ENCODE data around the gene FAM20A.

The FAM20A gene

GRCh38 chr17:68579194-68579927 lies 21.8 kb downstream of the FAM20A start:
- no peaks in the 10 kb centered on the region for H3K79me2 ChIP-seq (ENCODE audit: insufficient read depth, low read depth)
- no peaks in the 10 kb centered on the region for H3K4me1 ChIP-seq (ENCODE audit: low read depth, poor library complexity, severe bottlenecking)
- TF ChIP-seq, protein P1, sequence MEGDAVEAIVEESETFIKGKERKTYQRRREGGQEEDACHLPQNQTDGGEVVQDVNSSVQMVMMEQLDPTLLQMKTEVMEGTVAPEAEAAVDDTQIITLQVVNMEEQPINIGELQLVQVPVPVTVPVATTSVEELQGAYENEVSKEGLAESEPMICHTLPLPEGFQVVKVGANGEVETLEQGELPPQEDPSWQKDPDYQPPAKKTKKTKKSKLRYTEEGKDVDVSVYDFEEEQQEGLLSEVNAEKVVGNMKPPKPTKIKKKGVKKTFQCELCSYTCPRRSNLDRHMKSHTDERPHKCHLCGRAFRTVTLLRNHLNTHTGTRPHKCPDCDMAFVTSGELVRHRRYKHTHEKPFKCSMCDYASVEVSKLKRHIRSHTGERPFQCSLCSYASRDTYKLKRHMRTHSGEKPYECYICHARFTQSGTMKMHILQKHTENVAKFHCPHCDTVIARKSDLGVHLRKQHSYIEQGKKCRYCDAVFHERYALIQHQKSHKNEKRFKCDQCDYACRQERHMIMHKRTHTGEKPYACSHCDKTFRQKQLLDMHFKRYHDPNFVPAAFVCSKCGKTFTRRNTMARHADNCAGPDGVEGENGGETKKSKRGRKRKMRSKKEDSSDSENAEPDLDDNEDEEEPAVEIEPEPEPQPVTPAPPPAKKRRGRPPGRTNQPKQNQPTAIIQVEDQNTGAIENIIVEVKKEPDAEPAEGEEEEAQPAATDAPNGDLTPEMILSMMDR (conservative IDR thresholded peaks at IDR 0.05; ENCODE audit: low read depth, low read length), result no peak
- H3K36me3 ChIP-seq (ENCODE audit: insufficient read depth), result no peaks in the 10 kb centered on the region
- no peak overlapping the region for H3K4me2 ChIP-seq
- H3K27ac ChIP-seq, result no peak overlapping the region
- H3K4me3 ChIP-seq (IDR thresholded peaks at IDR 0.05; ENCODE audit: insufficient read depth, low read depth, low read length), result no peak overlapping the region
- H3K9ac ChIP-seq, result no peak overlapping the region
- H4K20me1 ChIP-seq (ENCODE audit: insufficient read depth), result no peaks in the 10 kb centered on the region
- H3K27me3 ChIP-seq (ENCODE audit: insufficient read depth, low read depth), result no peaks in the 10 kb centered on the region
- no peak overlapping the region for H2AFZ ChIP-seq (ENCODE audit: low read depth)

DNA sequence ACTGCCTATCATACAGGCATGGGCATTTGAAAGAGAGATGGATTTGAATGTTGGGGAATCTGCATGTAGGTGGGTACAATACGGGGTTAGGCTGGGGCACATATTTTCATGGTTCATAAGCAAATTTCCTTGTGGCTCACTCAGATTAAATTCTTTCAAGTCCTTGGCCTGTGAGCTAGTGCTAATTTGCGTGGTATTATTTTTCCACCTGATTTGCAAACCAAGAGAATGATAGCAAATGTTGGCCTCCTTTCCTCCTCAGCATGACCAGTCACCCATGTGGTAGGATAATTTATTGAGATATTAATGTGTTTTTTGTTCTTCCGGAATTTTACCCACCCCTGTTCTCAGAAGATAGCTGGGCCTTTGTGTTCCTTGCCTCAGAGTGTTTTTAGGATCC lies 22.9 kb downstream of the FAM20A start:
- H3K4me3 ChIP-seq (IDR thresholded peaks at IDR 0.05; ENCODE audit: insufficient read depth, low read depth, low read length), result no peak overlapping the region
- no peak overlapping the region for H2AFZ ChIP-seq (ENCODE audit: low read depth)
- no peak overlapping the region for H3K9ac ChIP-seq
- H4K20me1 ChIP-seq (ENCODE audit: insufficient read depth), result no peaks in the 10 kb centered on the region
- H3K36me3 ChIP-seq (ENCODE audit: insufficient read depth), result no peaks in the 10 kb centered on the region
- no peaks in the 10 kb centered on the region for H3K27me3 ChIP-seq (ENCODE audit: insufficient read depth, low read depth)
- H3K4me2 ChIP-seq, result no peak overlapping the region
- H3K27ac ChIP-seq, result no peak overlapping the region
- TF ChIP-seq, protein P1 (conservative IDR thresholded peaks at IDR 0.05; ENCODE audit: low read depth, low read length), result no peak
- H3K79me2 ChIP-seq (ENCODE audit: insufficient read depth, low read depth), result no peaks in the 10 kb centered on the region
- no peaks in the 10 kb centered on the region for H3K4me1 ChIP-seq (ENCODE audit: low read depth, poor library complexity, severe bottlenecking)

DNA sequence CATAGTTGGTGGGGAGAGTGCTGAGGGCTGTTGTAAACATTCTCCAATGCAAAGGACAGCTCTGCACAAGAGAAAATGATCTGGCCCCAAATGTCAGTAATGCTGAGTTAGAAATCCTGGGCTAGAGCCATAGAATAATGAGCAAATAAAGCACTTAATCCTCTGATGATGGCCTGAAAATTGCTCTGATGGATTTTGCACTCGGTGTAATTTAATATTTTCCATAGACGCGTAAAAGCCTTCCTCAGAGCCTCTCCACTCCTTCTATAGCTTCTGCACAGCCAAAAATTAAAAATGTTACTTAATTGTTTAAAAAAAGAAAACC lies 23.7 kb downstream of the FAM20A start:
- no peak overlapping the region for H3K4me3 ChIP-seq (IDR thresholded peaks at IDR 0.05; ENCODE audit: insufficient read depth, low read depth, low read length)
- no peaks in the 10 kb centered on the region for H3K27me3 ChIP-seq (ENCODE audit: insufficient read depth, low read depth)
- no peaks in the 10 kb centered on the region for H3K4me1 ChIP-seq (ENCODE audit: low read depth, poor library complexity, severe bottlenecking)
- no peaks in the 10 kb centered on the region for H3K36me3 ChIP-seq (ENCODE audit: insufficient read depth)
- no peaks in the 10 kb centered on the region for H4K20me1 ChIP-seq (ENCODE audit: insufficient read depth)
- no peak overlapping the region for H2AFZ ChIP-seq (ENCODE audit: low read depth)
- H3K9ac ChIP-seq, result no peak overlapping the region
- TF ChIP-seq, protein P1 (conservative IDR thresholded peaks at IDR 0.05; ENCODE audit: low read depth, low read length), result no peak
- no peak overlapping the region for H3K4me2 ChIP-seq
- no peaks in the 10 kb centered on the region for H3K79me2 ChIP-seq (ENCODE audit: insufficient read depth, low read depth)
- no peak overlapping the region for H3K27ac ChIP-seq

GRCh38 chr17:68576811-68577496 lies 24.2 kb downstream of the FAM20A start:
- TF ChIP-seq, protein P1 (conservative IDR thresholded peaks at IDR 0.05; ENCODE audit: low read depth, low read length), result no peak
- Histone ChIP-seq H3K79me2 (ENCODE audit: insufficient read depth, low read depth) (no peaks in the 10 kb centered on the region), H4K20me1 (ENCODE audit: insufficient read depth) (no peaks in the 10 kb centered on the region), H2AFZ (ENCODE audit: low read depth) (no peak overlapping the region), H3K4me1 (ENCODE audit: low read depth, poor library complexity, severe bottlenecking) (no peaks in the 10 kb centered on the region), H3K27ac (no peak overlapping the region), H3K4me2 (no peak overlapping the region), H3K27me3 (ENCODE audit: insufficient read depth, low read depth) (no peaks in the 10 kb centered on the region), H3K9ac (no peak overlapping the region), H3K36me3 (ENCODE audit: insufficient read depth) (no peaks in the 10 kb centered on the region), H3K4me3 (IDR thresholded peaks at IDR 0.05; ENCODE audit: insufficient read depth, low read depth, low read length) (no peak overlapping the region)
